ENCODE results near the gene PTPRA.

PTPRA gene

DNA sequence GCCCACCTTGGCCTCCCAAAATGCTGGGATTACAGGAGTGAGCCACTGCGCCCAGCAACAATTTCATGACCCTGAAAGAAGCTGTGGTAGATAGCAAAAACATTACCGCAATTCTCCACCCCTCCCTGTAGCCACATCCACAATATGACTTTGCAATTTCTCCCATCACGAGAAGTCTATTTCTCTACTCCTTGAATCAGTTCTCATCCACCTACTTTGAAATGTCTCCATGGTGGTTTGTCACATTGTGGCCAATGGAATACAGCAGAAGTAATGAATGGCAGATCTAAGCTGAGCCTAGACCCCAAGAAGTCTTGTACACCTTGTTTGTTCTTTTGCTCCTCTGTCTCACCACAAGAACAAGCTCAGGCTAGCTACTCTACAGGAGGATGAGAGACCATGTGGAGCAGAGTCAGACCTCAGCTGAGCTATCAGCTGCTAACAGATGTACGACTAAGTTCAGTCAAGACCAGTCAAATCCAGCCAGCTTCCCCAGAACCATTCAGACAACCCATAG lies 204.4 kb downstream of the PTPRA start:
- DNase-seq, result no peak

DNA sequence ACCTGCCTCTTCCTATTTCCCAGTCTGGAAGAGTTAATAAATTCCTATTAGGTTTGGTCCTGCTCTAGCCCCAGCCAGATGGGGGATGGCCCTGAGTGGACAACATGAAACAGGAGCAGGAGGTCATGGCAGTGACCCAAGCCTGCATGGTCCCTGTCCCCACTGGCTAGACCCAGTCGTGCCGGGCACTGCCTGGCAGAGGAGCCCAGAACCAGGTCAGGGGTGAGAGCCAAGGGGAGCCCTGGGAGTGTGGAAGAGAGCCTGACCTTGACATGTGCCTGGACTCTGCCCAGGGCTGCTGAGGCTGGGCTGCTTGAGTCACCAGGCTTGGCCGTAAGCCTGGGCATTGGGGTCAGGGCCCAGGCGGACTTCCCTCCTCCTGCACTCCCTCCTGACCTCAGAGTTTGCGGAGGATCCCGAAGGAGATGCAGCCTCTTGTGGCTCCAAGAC lies 207.7 kb downstream of the PTPRA start:
- DNase-seq, result no peak

- DNase-seq, result no peak
These were observed 208.4 kb downstream of the PTPRA start for GRCh38 chr20:3081641-3082040.

DNA sequence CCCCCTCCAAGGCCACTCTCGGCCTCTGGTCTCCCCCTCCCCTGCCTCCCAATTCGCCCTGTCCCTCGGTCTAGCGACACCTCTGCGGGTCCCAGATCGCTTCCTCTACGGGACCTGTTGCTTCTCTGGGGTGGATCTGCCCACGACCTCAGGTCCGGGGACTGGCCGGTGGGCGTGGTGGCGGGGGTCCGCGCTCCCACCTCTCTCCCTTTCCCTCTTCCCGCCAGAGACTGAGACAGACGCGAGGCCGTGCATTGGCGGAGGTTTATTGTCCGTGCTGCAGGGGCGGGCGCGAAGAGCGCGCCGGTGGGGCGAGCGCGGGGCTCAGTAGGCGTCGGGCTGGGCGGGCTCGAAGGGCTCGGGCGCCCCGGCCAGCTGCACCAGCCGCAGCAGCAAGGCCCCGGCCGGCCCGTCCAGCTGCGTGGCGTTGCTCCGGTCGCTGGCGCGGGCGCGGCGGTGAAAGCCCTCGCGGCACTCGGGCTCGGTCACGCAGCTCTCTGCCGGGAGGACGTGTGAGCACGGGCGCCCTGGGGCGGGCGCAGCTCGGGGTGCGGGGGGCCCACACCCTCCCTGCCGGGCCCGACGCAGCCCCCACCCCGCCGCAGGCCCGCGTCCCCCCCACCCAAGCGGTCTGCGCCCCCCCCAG lies 209.1 kb downstream of the PTPRA start:
- DNase-seq, result no peak

DNA sequence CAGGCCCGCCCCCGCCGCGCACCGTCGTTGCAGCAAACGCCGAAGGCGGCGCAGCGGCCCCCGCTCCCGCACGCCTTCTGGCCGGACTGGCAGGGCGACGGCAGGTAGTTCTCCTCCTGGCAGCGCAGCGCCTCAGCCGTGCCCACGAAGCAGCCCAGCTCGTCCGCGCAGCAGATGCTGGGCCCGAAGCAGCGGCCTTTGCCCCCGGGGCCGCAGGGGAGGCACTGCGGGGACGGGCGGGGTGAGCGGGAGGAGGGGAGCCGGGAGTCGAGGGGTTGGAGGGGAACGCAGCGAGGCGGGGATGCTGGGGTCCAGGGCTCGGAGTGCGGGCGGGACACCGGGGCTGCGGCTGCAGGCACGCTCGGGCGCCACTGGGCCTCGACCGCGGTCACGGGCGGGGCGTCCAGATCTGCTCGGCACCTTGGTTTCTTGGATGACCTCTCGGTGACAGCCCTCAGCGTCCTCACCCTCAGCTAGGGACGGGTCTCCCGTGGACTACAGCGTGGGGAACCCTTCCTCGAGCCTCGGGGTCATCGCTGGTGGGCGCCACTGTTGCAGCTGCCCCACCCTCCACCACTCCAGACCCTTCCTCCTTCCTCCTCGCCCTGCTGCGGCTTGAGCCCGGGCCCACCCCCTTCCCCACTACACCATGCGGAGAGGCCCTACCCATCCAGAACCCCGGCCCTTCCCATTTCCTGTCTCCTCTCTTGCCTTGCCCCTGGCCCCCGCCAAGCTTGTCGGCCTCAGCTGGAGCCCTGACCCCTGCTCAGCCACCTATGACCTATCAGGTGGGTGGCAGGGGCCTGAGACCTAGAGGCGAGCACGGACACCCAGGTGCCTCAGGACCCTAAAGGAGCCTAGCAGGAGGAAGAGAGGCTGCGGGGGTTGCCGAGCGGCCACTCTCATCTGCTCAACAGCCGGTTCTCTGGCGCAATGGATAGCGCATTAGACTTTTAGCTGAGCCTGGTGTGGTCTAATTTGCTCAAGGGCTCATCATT lies 210.0 kb downstream of the PTPRA start:
- no peak for DNase-seq

- DNase-seq, result no peak
These were observed 211.2 kb downstream of the PTPRA start, which contains the start of gene AVP for GRCh38 chr20:3084283-3084985. Gene AVP (minus strand): TSS chr20:3084724. CDS start chr20:3084674, 50 bp downstream.

DNA sequence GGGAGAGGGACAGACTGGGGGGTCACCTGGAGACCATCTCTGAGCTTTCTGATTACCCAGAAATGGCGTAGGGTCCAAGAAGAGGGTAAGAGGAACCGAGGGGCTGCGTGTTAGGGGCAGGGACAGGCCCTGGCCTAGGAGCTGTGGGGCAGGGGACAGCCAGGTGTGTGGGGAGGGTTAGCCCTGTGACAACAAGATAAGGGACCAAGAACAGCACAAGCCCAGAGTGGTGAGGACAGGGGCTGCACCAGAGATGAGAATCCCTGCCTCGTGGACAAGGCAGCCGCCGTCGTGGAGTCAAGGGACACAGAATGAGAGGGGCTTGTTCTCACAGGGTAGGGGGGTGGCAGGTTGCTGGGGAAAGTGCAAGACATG lies 211.7 kb downstream of the PTPRA start:
- no peak for DNase-seq

DNA sequence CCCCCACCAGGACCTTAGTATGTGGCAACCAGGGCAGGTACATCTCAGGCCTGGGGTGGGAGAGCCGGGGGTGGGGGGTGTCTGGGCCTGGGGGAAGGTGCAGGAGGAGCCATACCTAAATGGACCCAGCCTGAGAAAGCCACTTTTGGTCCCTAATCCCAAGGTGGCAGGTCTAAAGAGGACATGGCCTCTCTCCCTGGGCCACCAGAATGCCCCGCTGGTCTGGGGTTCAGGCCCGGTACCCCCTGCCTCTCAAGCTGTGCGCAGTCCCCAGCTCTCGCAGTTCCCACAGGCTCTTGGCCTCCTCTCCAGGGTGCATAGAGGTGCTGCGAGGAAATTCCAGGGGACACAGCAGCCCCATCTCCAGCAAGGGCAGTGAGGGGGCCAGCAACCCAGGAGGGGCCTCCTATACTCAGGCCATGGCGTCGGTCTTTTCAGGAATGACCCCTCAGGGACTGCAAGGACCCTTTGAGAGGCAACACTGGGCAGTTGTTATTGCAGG lies 212.3 kb downstream of the PTPRA start:
- no peak for DNase-seq

DNA sequence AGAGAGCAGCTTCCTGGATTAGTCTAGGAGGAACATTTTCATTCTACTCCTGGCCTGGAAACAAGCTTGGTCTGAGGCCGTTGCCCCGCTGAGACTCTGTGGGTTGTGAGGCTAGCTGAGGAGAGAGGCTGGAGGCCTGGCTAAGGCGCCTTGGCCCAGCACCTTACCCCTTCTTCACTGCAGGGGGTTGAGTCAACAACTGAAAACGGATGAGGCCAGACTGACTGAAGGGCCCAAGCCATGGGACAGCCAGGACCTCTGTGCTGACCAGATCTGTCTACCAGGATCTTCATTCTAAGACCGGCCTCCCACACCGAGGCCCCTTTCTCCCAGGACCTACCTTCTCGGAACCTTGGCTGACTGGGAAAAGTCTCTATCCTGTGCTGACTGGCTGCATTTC lies 214.8 kb downstream of the PTPRA start:
- DNase-seq, result no peak

Measured in fibroblast of skin of scalp (primary cell).